ENCODE measurements around the gene PRKAG2.

DNA sequence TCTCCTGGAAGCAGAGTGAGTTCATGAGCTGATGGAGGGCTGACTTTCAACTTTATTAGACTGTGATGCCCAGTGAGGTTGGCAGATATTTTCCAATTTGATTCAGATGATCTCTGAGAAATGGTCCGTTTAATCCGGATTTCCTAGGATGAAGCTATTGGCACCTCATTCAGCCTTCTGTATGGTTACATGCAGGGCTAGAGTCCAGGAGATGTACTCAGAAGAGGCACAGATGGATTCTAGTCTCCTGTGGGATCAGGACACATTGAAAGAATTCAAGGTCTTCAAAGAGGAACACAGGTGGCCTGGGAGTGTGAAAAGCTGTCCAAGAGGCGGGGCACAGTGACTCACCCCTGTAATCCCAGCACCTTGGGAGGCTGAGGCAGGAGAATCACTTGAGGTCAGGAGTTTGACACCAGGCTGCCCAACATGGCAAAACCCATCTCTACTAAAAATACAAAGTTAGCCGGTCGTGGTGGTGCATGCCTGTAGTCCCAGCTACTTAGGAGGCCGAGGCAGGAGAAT lies 334.2 kb downstream of the PRKAG2 start:
- TF ChIP-seq CHD2 (IDR thresholded peaks at IDR 0.05; ENCODE audit: low read length, partially characterized antibody) (no peak), FOXJ3 (CRISPR knock-in tag; IDR thresholded peaks at IDR 0.05) (no peak), FOXM1 (IDR thresholded peaks at IDR 0.05; ENCODE audit: low read depth) (no peak), MEF2A (IDR thresholded peaks at IDR 0.05; ENCODE audit: borderline replicate concordance, low read depth) (no peak), TAF1 (IDR thresholded peaks at IDR 0.05; ENCODE audit: borderline replicate concordance, low read depth, low read length) (no peak), TCF12 (IDR thresholded peaks at IDR 0.05) (no peak), PBX3 (IDR thresholded peaks at IDR 0.05) (no peak)
- TF ChIP-seq, protein P1, sequence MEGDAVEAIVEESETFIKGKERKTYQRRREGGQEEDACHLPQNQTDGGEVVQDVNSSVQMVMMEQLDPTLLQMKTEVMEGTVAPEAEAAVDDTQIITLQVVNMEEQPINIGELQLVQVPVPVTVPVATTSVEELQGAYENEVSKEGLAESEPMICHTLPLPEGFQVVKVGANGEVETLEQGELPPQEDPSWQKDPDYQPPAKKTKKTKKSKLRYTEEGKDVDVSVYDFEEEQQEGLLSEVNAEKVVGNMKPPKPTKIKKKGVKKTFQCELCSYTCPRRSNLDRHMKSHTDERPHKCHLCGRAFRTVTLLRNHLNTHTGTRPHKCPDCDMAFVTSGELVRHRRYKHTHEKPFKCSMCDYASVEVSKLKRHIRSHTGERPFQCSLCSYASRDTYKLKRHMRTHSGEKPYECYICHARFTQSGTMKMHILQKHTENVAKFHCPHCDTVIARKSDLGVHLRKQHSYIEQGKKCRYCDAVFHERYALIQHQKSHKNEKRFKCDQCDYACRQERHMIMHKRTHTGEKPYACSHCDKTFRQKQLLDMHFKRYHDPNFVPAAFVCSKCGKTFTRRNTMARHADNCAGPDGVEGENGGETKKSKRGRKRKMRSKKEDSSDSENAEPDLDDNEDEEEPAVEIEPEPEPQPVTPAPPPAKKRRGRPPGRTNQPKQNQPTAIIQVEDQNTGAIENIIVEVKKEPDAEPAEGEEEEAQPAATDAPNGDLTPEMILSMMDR (IDR thresholded peaks at IDR 0.05) = no peak
- TF ChIP-seq, protein P2, sequence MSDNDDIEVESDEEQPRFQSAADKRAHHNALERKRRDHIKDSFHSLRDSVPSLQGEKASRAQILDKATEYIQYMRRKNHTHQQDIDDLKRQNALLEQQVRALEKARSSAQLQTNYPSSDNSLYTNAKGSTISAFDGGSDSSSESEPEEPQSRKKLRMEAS (IDR thresholded peaks at IDR 0.05; ENCODE audit: low read depth) = no peak
- TF ChIP-seq, protein P3, sequence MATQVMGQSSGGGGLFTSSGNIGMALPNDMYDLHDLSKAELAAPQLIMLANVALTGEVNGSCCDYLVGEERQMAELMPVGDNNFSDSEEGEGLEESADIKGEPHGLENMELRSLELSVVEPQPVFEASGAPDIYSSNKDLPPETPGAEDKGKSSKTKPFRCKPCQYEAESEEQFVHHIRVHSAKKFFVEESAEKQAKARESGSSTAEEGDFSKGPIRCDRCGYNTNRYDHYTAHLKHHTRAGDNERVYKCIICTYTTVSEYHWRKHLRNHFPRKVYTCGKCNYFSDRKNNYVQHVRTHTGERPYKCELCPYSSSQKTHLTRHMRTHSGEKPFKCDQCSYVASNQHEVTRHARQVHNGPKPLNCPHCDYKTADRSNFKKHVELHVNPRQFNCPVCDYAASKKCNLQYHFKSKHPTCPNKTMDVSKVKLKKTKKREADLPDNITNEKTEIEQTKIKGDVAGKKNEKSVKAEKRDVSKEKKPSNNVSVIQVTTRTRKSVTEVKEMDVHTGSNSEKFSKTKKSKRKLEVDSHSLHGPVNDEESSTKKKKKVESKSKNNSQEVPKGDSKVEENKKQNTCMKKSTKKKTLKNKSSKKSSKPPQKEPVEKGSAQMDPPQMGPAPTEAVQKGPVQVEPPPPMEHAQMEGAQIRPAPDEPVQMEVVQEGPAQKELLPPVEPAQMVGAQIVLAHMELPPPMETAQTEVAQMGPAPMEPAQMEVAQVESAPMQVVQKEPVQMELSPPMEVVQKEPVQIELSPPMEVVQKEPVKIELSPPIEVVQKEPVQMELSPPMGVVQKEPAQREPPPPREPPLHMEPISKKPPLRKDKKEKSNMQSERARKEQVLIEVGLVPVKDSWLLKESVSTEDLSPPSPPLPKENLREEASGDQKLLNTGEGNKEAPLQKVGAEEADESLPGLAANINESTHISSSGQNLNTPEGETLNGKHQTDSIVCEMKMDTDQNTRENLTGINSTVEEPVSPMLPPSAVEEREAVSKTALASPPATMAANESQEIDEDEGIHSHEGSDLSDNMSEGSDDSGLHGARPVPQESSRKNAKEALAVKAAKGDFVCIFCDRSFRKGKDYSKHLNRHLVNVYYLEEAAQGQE (IDR thresholded peaks at IDR 0.05; ENCODE audit: low read depth, low read length) = no peak
